Mesendoderm (in vitro differentiated cells): ENCODE measurements around the gene LRRC8D.
A peak's percentile ranks its signal among the peaks of the same experiment; 100 is the strongest.

Source experiments
- DNase-seq: peaks from one replicate; pipeline ENCODE4 v3.0.0; 2013
- H2AK5ac ChIP-seq: 2 replicates; pipeline ENCODE4 v1.6.1; 2013; ENCODE audit warnings: low read length, inconsistent platforms
- H2BK120ac ChIP-seq: 2 replicates; pipeline ENCODE4 v1.6.1; 2013; ENCODE audit warnings: low read depth, mild to moderate bottlenecking, low read length, moderate library complexity, mixed read lengths
- H2BK15ac ChIP-seq: replicated peaks from 2 replicates; pipeline ENCODE4 v1.6.1; 2013; ENCODE audit warnings: low read depth, mild to moderate bottlenecking, moderate library complexity
- H2BK5ac ChIP-seq: 2 replicates; pipeline ENCODE4 v1.6.1; 2013; ENCODE audit warnings: low read length, inconsistent platforms
- H3K18ac ChIP-seq: 2 replicates; pipeline ENCODE4 v1.6.1; 2013; ENCODE audit warnings: mild to moderate bottlenecking, low read length, mixed read lengths
- H3K23ac ChIP-seq: one replicate; pipeline ENCODE4 v1.6.1; 2013; ENCODE audit warnings: low read length
- H3K27ac ChIP-seq: 2 replicates; pipeline ENCODE4 v1.5.1; 2013; ENCODE audit warnings: low read depth, mild to moderate bottlenecking, inconsistent platforms, low read length, moderate library complexity
- H3K27me3 ChIP-seq: 2 replicates; pipeline ENCODE4 v1.6.1; 2013; ENCODE audit warnings: low read length, control low read depth, mild to moderate bottlenecking, inconsistent platforms; ENCODE audit not compliant: insufficient read depth, poor library complexity
- H3K36me3 ChIP-seq: 2 replicates; pipeline ENCODE4 v1.6.1; 2013; ENCODE audit warnings: low read length, inconsistent platforms; ENCODE audit not compliant: control insufficient read depth, insufficient read depth
- H3K4ac ChIP-seq: one replicate; pipeline ENCODE4 v1.6.1; 2013; ENCODE audit warnings: low read depth, mild to moderate bottlenecking, low read length, moderate library complexity
- H3K4me1 ChIP-seq: 2 replicates; pipeline ENCODE4 v1.6.1; 2013; ENCODE audit warnings: low read depth, low read length, inconsistent platforms; ENCODE audit not compliant: control insufficient read depth
- H3K4me2 ChIP-seq: 2 replicates; pipeline ENCODE4 v1.6.1; 2013; ENCODE audit warnings: low read length
- H3K4me3 ChIP-seq: 2 replicates; pipeline ENCODE4 v1.5.1; 2013; ENCODE audit warnings: mild to moderate bottlenecking, low read length
- H3K56ac ChIP-seq: one replicate; pipeline ENCODE4 v1.6.1; 2013; ENCODE audit warnings: low read length
- H3K79me1 ChIP-seq: 2 replicates; pipeline ENCODE4 v1.6.1; 2013; ENCODE audit warnings: low read length, inconsistent platforms
- H3K79me2 ChIP-seq: 2 replicates; pipeline ENCODE4 v1.6.1; 2013; ENCODE audit warnings: mild to moderate bottlenecking, low read length; ENCODE audit not compliant: control insufficient read depth, insufficient read depth
- H3K9ac ChIP-seq: 2 replicates; pipeline ENCODE4 v1.6.1; 2013; ENCODE audit warnings: low read length, inconsistent platforms
- H4K5ac ChIP-seq: one replicate; pipeline ENCODE4 v1.6.1; 2013; ENCODE audit warnings: low read length
- H4K8ac ChIP-seq: one replicate; pipeline ENCODE4 v1.6.1; 2013; ENCODE audit warnings: low read depth, mild to moderate bottlenecking, control low read depth, low read length, moderate library complexity
- WGBS: extraction: QIAGEN DNeasy Blood & Tissue Kit; methylation state at CpG from one replicate; pipeline ENCODE4 v1.1.7; 2013; ENCODE audit warnings: low lambda C conversion rate, missing lambda C conversion rate; ENCODE audit not compliant: insufficient coverage; ENCODE audit errors: extremely low coverage; 5-methylcytosine and 5-hydroxymethylcytosine counted together

The LRRC8D gene

GRCh38 chr1:89908273-89908671 lies 87.4 kb downstream of the LRRC8D start:
- Histone ChIP-seq H3K18ac (peak overlapping the region; percentile 78), H2BK120ac (no peak overlapping the region), H2BK15ac (no peak overlapping the region), H3K4ac (peak overlapping the region; percentile 18), H3K27ac (no peak overlapping the region), H4K5ac (no peak overlapping the region), H2AK5ac (no peak overlapping the region), H2BK5ac (no peak overlapping the region), H4K8ac (no peak overlapping the region), H3K9ac (no peak overlapping the region), H3K56ac (no peak overlapping the region), H3K23ac (no peak overlapping the region), H3K79me2 (peaks cover 1% of the 10 kb centered on the region), H3K79me1 (peaks cover 6% of the 10 kb centered on the region), H3K4me3 (no peak overlapping the region), H3K27me3 (no peaks in the 10 kb centered on the region), H3K4me2 (no peak overlapping the region), H3K4me1 (peaks cover 13% of the 10 kb centered on the region), H3K36me3 (no peaks in the 10 kb centered on the region)
- WGBS, result no CpG with 5 or more reads among the region's 2 CpGs
- no peak for DNase-seq

DNA sequence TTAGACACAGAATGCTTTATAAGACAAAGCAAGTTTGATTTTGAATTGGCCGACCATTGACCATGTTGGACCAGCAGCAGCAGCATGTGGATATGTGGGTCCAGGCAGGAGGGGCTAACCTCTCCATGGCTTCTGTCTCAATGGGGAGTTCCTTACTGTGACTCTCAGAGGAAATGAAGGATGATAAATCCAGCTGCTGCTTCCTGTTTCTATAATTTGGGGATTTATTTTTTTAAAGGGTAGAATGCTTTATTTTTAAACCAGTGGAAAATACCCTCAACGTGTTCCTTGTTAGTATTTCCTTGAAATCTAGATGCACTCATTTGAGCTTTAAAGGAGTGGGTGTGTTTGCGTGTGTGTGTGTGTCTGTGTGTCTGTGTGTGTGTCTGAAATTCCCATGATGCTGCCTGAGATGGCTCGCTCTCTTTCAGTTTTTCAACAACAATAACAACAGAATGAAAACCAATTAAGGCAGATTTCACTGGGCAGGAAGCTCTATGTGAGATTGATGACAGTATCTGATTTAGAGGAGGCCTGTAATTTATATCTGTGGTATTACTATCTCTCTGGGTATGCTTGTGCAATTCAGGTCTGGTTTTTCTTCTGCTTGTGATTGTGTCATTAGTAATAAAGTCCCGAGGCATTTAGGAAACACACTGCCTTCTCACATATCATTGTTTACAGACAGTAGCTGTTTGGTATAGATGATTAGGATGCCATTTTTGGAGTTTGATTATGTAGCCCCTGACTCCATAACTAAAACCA lies 88.0 kb downstream of the LRRC8D start:
- peaks cover 6% of the 10 kb centered on the region for H3K79me1 ChIP-seq
- H3K56ac ChIP-seq, result peak overlapping the region; percentile 44
- no peaks in the 10 kb centered on the region for H3K27me3 ChIP-seq
- no peak overlapping the region for H2BK15ac ChIP-seq
- no peak overlapping the region for H2AK5ac ChIP-seq
- peak overlapping the region; percentile 27 for H2BK5ac ChIP-seq
- DNase-seq, result no peak
- peak overlapping the region; percentile 18 for H3K4ac ChIP-seq
- H4K8ac ChIP-seq, result no peak overlapping the region
- H3K23ac ChIP-seq, result no peak overlapping the region
- H3K27ac ChIP-seq, result no peak overlapping the region
- no peaks in the 10 kb centered on the region for H3K36me3 ChIP-seq
- no peak overlapping the region for H3K9ac ChIP-seq
- peaks cover 1% of the 10 kb centered on the region for H3K79me2 ChIP-seq
- H3K4me3 ChIP-seq, result no peak overlapping the region
- no peak overlapping the region for H3K4me2 ChIP-seq
- no peak overlapping the region for H2BK120ac ChIP-seq
- no peak overlapping the region for H3K18ac ChIP-seq
- no peak overlapping the region for H4K5ac ChIP-seq
- peaks cover 13% of the 10 kb centered on the region for H3K4me1 ChIP-seq
- WGBS, result no CpG with 5 or more reads among the region's 5 CpGs

DNA sequence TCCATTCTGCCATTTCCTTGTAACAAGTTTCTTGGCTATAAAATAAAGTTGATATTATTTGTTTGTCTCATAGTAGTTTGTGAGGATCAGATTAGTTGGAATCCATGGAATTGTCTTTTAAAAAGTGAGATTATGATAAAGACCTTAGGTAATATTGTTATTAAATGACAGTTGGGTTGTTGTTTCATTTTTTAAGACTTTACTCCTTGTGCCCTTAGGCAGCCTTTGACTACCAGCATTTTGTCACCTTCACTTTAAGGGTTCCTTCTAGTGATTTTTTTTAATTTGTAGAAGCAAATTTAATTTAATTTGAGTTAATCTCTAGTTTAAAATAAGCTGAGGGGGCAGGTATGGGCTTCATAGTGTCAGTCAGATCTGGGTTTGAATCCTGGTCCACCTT lies 89.4 kb downstream of the LRRC8D start:
- H3K79me2 ChIP-seq, result peaks cover 1% of the 10 kb centered on the region
- H3K4me2 ChIP-seq, result no peak overlapping the region
- H3K36me3 ChIP-seq, result no peaks in the 10 kb centered on the region
- no peak overlapping the region for H2BK15ac ChIP-seq
- no peak overlapping the region for H2AK5ac ChIP-seq
- H2BK120ac ChIP-seq, result no peak overlapping the region
- no peak overlapping the region for H2BK5ac ChIP-seq
- H3K27ac ChIP-seq, result peak overlapping the region; percentile 15
- H4K5ac ChIP-seq, result no peak overlapping the region
- no peak overlapping the region for H3K9ac ChIP-seq
- H3K27me3 ChIP-seq, result no peaks in the 10 kb centered on the region
- peaks cover 13% of the 10 kb centered on the region for H3K4me1 ChIP-seq
- no peak for DNase-seq
- H3K4me3 ChIP-seq, result no peak overlapping the region
- H4K8ac ChIP-seq, result no peak overlapping the region
- no peak overlapping the region for H3K4ac ChIP-seq
- H3K18ac ChIP-seq, result no peak overlapping the region
- H3K56ac ChIP-seq, result no peak overlapping the region
- H3K23ac ChIP-seq, result no peak overlapping the region
- H3K79me1 ChIP-seq, result peaks cover 6% of the 10 kb centered on the region

GRCh38 chr1:89910780-89911179 lies 89.9 kb downstream of the LRRC8D start:
- Histone ChIP-seq H3K27me3 (no peaks in the 10 kb centered on the region), H3K4me1 (peaks cover 10% of the 10 kb centered on the region), H2BK120ac (no peak overlapping the region), H3K79me1 (peaks cover 6% of the 10 kb centered on the region), H3K27ac (peak overlapping the region; percentile 15), H3K4ac (no peak overlapping the region), H3K4me2 (no peak overlapping the region), H2BK15ac (no peak overlapping the region), H4K5ac (no peak overlapping the region), H2AK5ac (no peak overlapping the region), H3K56ac (no peak overlapping the region), H3K79me2 (peaks cover 1% of the 10 kb centered on the region), H4K8ac (no peak overlapping the region), H3K18ac (no peak overlapping the region), H3K23ac (no peak overlapping the region), H3K9ac (no peak overlapping the region), H2BK5ac (peak overlapping the region; percentile 14), H3K4me3 (no peak overlapping the region), H3K36me3 (no peaks in the 10 kb centered on the region)
- DNase-seq, result peak; percentile 96
- WGBS, result no CpG with 5 or more reads among the region's 2 CpGs

GRCh38 chr1:89911191-89911991 lies 90.6 kb downstream of the LRRC8D start:
- no peak overlapping the region for H3K4ac ChIP-seq
- H2AK5ac ChIP-seq, result no peak overlapping the region
- peak overlapping the region; percentile 75 for H2BK15ac ChIP-seq
- peak; percentile 80 for DNase-seq
- peak overlapping the region; percentile 30 for H3K56ac ChIP-seq
- H3K27ac ChIP-seq, result peak overlapping the region; percentile 60
- peaks cover 8% of the 10 kb centered on the region for H3K4me1 ChIP-seq
- no peaks in the 10 kb centered on the region for H3K36me3 ChIP-seq
- no peak overlapping the region for H3K4me3 ChIP-seq
- H3K9ac ChIP-seq, result no peak overlapping the region
- H3K23ac ChIP-seq, result no peak overlapping the region
- WGBS, result no CpG with 5 or more reads among the region's 10 CpGs
- peaks cover 6% of the 10 kb centered on the region for H3K79me1 ChIP-seq
- no peak overlapping the region for H2BK5ac ChIP-seq
- H3K18ac ChIP-seq, result no peak overlapping the region
- H4K8ac ChIP-seq, result no peak overlapping the region
- H3K4me2 ChIP-seq, result no peak overlapping the region
- H2BK120ac ChIP-seq, result no peak overlapping the region
- peaks cover 1% of the 10 kb centered on the region for H3K79me2 ChIP-seq
- H3K27me3 ChIP-seq, result no peaks in the 10 kb centered on the region
- no peak overlapping the region for H4K5ac ChIP-seq
